Nephron (organoid): ENCODE data around the gene COL20A1.
A peak's percentile ranks its signal among the peaks of the same experiment; 100 is the strongest.

ENCODE experiments used
- H3K27ac Mint-ChIP-seq, 3 experiments: 2 replicates each; pipeline ENCODE4 v1.8.0; 2020; ENCODE audit warnings: mixed read lengths in 3 of 3, mild to moderate bottlenecking in 2 of 3, moderate library complexity in 1 of 3
- H3K27me3 Mint-ChIP-seq: 2 replicates; pipeline ENCODE4 v1.8.0; 2021; ENCODE audit warnings: low read depth, mild to moderate bottlenecking, moderate library complexity, mixed read lengths
- H3K36me3 Mint-ChIP-seq: 2 replicates; pipeline ENCODE4 v1.8.0; 2020; ENCODE audit warnings: low read depth, mixed read lengths
- H3K4me1 Mint-ChIP-seq: 2 replicates; pipeline ENCODE4 v1.8.0; 2020; ENCODE audit warnings: mixed read lengths
- H3K4me3 Mint-ChIP-seq, 3 experiments: 2 replicates each; pipeline ENCODE4 v1.8.0; 2020; ENCODE audit warnings: mild to moderate bottlenecking in 3 of 3, mixed read lengths in 3 of 3, moderate library complexity in 2 of 3
- H3K9me3 Mint-ChIP-seq: 2 replicates; pipeline ENCODE4 v1.8.0; 2020; ENCODE audit warnings: mixed read lengths
- CTCF ChIP-seq, 3 experiments: fragments of 200-600 bp; sonication (generic); IDR thresholded peaks; one replicate each; pipeline ENCODE4 v1.5.0; 2021; ENCODE audit warnings: antibody characterized with exemption in 3 of 3; ENCODE audit not compliant: unreplicated experiment in 3 of 3

The COL20A1 gene

GRCh38 chr20:63253438-63254231 is 39.4 kb upstream of the COL20A1 start:
- Mint-ChIP-seq H3K4me1 (peaks cover 71% of the 10 kb centered on the region), H3K4me3 (peak overlapping the region; percentile 77 to 88 (median 81)), H3K27me3 (peaks cover 34% of the 10 kb centered on the region), H3K27ac (peak overlapping the region; percentile 17 to 84 (median 73)), H3K9me3 (no peaks in the 10 kb centered on the region), H3K36me3 (no peaks in the 10 kb centered on the region)
- TF ChIP-seq CTCF (IDR thresholded peaks at IDR 0.05; ENCODE audit: unreplicated experiment in 3 of 3), result no peak

- peak within 1 kb of the TSS; percentile 82 to 91 (median 89) for H3K4me3 Mint-ChIP-seq
- peaks cover 71% of the 10 kb centered on the region for H3K4me1 Mint-ChIP-seq
- H3K36me3 Mint-ChIP-seq, result no peaks in the 10 kb centered on the region
- no peak for TF ChIP-seq CTCF (IDR thresholded peaks at IDR 0.05; ENCODE audit: unreplicated experiment in 3 of 3)
- H3K27ac Mint-ChIP-seq, result peak within 1 kb of the TSS; percentile 75 to 99 (median 98)
- H3K27me3 Mint-ChIP-seq, result peaks cover 30% of the 10 kb centered on the region
- H3K9me3 Mint-ChIP-seq, result no peaks in the 10 kb centered on the region
Measured at GRCh38 chr20:63254232-63254605, 38.8 kb upstream of the COL20A1 start, which contains the start of gene NKAIN4. TSS of gene NKAIN4 (minus strand) at chr20:63254463. CDS start at chr20:63254450, 13 bp downstream.

GRCh38 chr20:63254606-63255384 is 38.2 kb upstream of the COL20A1 start:
- H3K4me3 Mint-ChIP-seq, result peak overlapping the region; percentile 82 to 91 (median 89)
- H3K27ac Mint-ChIP-seq, result peak overlapping the region; percentile 75 to 99 (median 98)
- H3K27me3 Mint-ChIP-seq, result peaks cover 29% of the 10 kb centered on the region
- H3K4me1 Mint-ChIP-seq, result peaks cover 73% of the 10 kb centered on the region
- H3K9me3 Mint-ChIP-seq, result no peaks in the 10 kb centered on the region
- no peak for TF ChIP-seq CTCF (IDR thresholded peaks at IDR 0.05; ENCODE audit: unreplicated experiment in 3 of 3)
- H3K36me3 Mint-ChIP-seq, result no peaks in the 10 kb centered on the region

- H3K4me3 Mint-ChIP-seq, result peak overlapping the region; percentile 40 to 89 (median 75)
Measured at GRCh38 chr20:63255931-63256704, 36.9 kb upstream of the COL20A1 start.

More at GRCh38 chr20:63255931-63256704, 36.9 kb upstream of the COL20A1 start:
- H3K27me3 Mint-ChIP-seq, result peaks cover 25% of the 10 kb centered on the region
- no peaks in the 10 kb centered on the region for H3K9me3 Mint-ChIP-seq
- no peak for TF ChIP-seq CTCF (IDR thresholded peaks at IDR 0.05; ENCODE audit: unreplicated experiment in 3 of 3)
- H3K27ac Mint-ChIP-seq, result peak overlapping the region in 2 of 3 experiments; percentile 98 to 99
- no peaks in the 10 kb centered on the region for H3K36me3 Mint-ChIP-seq
- H3K4me1 Mint-ChIP-seq, result peaks cover 77% of the 10 kb centered on the region
